Right lung (tissue), 5 donors: ENCODE results near the gene FEZ2. TPM values are rescaled to one million over a fixed set of nuclear protein-coding genes. Genes with fewer than 3 reads are reported as not detected.

ENCODE experiments used
- DNase-seq, 2 donors: peaks; one replicate each; pipeline ENCODE4 v3.0.0-alpha.2; 2013
- polyA plus RNA-seq, 5 donors: library from polyadenylated mRNA; unstranded; fragments of 120-200 nt; gene quantifications; one replicate each; pipeline versions ENCODE4 v1.2.1 to v1.2.3, GENCODE V29; 2013; ENCODE audit warnings: inconsistent platforms in 1 of 5, low replicate concordance in 1 of 5; ENCODE audit not compliant: insufficient read length in 5 of 5, insufficient read depth in 1 of 5

FEZ2 gene
- polyA plus RNA-seq, 5 donors: 64.8 to 80.7 (median 74.4) TPM

- no peak for DNase-seq
Observed at GRCh38 chr2:36564377-36564930, 33.5 kb downstream of the FEZ2 start.

DNA sequence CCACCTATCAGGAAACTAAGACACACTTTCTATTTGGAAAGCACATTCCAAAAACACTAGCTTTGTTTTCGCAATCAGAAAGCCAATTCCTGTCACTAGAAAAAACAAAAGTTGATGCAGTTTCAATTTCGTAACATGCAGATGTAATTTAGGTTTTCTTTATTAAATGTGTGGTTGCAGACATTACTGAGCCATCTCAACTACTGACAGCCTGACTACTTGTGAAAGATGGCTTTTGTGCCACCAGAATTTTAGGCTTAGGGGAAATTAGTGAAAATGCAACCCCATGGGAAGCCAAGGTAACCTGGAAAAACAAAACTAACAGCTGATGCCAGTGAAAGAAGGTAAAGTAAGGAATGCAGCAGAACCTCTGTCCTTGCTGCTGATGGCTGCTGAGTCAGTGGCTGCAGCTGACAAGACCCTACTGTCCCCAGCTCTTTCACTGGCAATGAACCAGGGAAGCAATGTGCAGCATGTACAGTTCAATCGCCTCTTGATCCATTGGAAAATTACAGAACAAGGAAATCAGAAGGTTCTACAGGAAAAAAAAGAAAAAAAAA lies 34.9 kb downstream of the FEZ2 start:
- DNase-seq: no peak

- DNase-seq: no peak
Observed at GRCh38 chr2:36562240-36562639, 35.7 kb downstream of the FEZ2 start.

DNA sequence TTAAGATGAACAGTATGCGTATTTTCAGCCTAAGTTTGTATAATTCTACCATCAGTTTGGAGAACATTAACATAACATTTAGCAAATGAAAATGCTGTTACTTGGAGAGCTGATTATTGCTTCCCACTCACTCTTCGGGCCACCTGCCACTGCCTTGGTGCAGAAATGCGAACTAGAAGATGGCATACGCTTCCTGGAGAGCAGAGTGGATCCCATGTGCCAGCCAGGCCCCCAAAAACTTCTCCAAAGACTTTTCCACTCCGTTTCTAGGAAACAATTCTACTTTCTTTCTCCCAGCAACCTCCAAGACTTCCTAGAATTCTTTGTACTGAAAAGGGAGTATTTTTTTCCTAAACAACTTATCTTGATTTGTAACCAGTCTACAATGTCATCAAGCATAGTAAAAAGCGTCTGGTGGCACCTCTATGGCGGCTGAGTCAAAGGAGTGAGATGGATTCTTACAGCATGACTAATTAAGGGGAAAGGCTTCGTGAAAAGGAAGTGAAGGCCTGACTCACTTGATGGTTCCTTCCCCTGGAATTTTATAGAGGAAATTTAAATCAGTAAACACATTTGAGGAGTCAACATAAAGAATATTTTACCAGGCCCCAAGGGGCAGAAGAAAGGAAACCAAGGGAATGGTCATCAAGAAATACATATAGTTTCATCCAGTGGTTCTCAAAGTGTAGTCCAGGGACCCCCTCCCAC lies 36.6 kb downstream of the FEZ2 start:
- DNase-seq: no peak

DNA sequence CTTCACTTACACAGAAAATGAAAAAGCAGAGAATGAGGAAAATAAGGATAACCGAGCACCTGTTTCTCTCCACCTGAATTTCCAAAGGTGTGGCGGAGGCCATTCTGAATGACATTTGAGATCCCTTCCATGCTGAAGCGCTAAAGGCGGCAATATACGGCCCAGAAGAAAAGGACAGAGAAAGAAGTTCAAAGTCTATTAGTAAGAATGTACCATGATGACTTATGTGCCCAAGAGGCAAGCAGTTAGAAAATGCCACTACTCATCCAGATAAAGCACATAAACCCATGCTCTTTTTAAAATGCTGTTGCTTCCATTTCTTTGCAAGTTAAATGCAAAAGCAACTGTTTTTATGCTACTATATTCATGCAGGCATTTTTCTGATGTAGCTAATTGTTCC lies 37.2 kb downstream of the FEZ2 start:
- no peak for DNase-seq

DNA sequence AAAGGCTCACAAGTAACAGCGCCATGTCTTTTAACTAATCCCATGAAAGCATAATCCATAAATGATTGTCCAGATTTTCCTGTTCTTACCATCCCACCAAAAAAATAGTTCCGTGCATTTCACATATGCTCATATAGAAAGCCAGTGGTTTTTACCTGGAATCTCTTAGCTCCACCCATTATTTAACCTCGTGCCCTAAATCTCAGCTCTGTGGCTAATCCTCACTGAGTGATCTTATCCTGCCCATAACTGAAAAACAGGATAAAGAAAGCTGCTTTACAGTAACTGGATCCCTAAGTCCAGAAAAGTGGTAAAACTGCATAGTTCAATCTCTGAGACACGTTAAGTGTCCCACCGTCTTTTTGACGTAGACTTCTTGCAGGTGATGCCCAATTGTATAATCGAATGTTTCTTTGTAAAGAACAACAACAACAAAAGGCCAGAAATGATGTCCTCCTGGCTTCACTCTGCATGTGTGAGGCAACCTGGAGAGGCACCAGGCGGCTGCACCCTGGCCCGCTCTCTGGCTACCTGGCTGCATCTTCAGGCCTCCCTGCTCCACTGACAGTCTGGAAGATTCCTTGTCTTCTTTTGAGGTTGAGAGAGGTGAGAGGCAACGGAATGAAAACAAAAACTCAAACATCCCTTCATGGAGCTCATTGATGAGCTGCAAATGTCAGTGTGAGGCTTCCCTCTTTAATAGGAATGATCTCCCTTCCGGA lies 38.6 kb downstream of the FEZ2 start:
- DNase-seq: no peak

GRCh38 chr2:36556842-36557241 lies 41.1 kb downstream of the FEZ2 start:
- no peak for DNase-seq

DNA sequence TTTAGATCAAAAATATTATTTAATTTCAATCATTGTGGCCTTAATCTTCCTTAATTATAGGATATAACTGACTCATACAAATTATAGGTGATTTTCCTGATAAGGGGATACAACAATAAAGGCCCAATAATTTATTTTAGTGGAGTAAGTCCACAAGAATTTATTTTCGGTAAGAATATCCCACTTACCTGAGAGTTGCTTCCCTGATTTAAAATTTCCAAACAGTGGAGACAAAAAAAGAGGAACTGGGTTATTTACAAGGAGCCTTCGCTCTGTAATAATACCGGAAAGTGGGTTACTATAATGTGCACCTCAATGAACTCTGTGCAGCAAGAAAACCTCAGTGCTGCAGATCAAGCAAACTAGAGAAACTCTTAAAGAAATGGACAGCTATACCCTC lies 42.2 kb downstream of the FEZ2 start:
- DNase-seq: no peak

GRCh38 chr2:36554531-36554930 lies 43.4 kb downstream of the FEZ2 start:
- DNase-seq: no peak

GRCh38 chr2:36553683-36554082 lies 44.3 kb downstream of the FEZ2 start:
- DNase-seq: no peak

DNA sequence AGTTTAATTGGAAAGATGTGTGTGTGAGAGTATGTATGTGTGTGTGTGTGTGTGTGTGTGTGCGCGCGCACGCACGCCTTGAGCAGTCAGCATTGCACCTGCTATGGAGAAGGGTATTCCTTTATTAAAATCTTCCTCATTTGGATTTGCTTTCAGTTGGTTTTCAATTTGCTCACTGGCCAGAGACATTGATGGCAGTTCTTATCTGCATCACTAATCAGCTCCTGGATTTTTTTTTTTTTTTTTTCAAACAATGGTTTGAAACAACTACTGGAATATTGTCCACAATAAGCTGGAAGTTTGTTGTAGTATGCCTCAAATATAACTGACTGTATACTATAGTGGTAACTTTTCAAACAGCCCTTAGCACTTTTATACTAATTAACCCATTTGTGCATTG lies 48.0 kb downstream of the FEZ2 start:
- DNase-seq: no peak

DNA sequence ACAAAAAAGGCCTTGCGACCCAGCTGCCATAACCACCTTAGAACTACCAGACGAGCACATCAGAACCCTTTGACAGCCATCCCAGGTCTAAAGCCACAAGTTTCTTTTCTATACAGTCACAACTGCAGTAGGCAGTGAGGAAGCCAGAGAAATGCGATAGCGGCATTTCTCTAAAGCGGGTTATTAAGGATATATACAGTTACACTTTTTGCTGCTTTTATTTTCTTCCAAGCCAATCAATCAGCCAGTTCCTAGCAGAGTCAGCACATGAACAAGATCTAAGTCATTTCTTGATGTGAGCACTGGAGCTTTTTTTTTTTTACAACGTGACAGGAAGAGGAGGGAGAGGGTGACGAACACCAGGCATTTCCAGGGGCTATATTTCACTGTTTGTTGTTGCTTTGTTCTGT lies 48.8 kb downstream of the FEZ2 start:
- no peak for DNase-seq

DNA sequence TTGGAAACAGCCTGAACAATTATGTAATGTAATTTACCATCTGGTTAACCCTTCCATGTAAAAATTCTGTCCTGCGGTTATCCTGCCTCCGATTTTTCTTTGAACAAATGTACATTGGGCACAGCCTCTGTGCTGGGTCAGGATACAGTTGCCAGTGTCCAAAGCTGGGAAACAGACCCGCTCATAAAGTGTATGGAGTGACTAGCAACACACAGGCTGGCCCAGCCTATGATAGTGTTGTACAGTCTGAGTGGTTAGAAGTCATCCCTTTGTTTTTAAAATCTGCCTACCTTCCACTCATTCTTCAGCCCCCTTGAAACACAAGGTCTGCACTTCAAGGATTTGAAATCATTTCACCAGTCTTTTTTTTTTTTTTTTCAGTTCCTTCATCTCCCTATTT lies 50.1 kb downstream of the FEZ2 start:
- no peak for DNase-seq

DNA sequence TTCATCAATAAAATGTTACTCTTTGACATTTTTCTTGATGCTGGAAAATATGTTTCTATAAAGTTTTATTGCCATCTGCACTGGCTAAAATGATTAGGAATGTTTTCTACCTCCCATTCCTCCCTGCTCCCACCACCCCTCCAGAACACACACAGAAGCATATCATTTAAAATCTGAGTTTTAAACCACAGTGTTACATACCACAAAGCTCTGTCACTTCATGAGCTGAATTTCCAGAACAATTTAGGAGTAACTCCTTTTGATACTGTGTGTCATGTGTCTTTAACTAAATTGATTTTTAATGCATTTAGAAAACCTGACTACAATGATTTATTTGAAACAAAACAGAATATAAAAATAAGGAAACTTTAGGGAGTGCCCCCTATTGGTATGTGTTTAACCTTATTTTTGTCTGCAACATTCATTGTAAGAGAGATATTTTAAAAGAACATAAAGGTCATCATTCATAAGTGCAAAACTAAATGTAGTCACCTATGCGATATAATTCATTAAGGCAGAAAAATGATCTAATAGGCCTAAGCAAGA lies 52.0 kb downstream of the FEZ2 start:
- no peak for DNase-seq

- DNase-seq: no peak
Observed at GRCh38 chr2:36544638-36545338, 53.2 kb downstream of the FEZ2 start.

GRCh38 chr2:36541891-36542595 lies 55.9 kb downstream of the FEZ2 start:
- DNase-seq: no peak

DNA sequence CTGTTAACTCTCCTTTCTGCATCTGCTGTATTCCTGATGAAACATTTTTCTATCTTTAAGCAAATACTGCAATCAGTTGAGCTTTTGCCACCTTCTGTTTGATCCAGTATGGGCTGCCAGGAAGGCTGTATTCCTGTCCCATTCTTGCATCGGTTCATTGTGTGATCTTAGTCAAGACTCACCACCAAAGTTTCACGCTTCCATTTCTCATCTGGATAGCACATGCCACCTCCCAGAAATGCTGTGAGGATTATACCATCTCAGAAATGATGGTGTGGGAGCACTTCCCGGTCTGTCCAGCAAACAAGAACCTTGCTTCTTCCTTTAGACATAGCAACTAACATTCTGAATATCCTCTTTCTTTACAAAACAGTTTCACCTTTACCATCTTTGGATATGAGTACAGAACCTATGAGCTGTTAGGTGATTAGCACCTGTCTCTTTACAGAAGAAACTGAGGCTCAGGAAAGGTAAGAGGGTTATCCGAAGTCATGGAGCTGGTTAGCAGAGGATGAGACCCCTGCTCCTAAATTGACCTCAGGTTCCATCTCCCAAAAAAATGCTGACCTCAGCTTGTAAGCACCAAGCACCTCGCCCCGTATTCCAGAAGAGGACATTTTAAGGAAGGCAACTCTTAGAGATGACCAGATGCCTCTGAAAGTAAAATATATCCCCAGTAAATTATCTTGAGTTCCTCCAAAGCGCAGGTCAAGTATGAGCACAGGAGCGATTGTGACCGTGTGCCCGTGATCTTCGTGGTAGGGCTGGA lies 56.8 kb downstream of the FEZ2 start:
- no peak for DNase-seq

DNA sequence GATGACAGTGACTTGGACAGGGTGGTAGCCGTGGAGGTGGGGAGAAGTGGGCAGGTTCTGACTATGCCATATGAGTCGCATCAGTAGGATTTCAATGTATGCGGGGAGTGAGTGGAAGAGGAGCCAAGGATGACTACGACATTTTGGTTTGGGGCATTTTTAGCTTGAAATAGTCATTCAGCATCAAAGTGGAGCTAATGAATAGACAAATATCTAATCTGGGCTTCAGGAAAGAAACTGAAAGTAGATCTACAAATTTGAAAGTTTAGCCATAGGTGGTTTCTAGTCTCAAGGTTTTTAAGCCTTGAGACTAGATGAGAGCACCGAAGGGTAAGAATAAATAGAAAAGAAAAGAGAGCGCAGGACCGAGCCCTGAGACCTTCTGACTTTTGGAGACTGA lies 58.3 kb downstream of the FEZ2 start:
- DNase-seq: no peak

DNA sequence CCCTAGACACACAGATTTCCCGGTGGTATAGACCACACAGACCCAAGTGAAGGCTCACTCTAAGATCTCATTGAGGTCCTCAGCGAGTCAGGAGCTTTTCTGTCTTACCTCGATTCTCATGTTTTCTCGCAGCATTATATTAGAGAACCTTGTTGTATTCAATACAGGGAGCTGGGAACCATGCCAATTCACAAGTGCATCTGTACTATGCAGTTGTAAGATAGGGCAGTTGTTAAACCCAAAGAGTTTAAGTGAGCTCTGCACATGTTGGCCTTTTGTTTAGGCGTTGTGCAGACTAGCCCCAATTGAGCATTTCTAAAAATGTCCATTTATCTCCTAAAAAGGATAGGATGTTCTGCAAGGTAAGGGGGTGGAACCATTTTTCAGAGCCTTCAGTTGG lies 59.6 kb downstream of the FEZ2 start:
- DNase-seq: peak; percentile 28 to 29

- no peak for DNase-seq
Observed at GRCh38 chr2:36536776-36537175, 61.2 kb downstream of the FEZ2 start.

- no peak for DNase-seq
Observed at GRCh38 chr2:36535099-36535498, 62.9 kb downstream of the FEZ2 start.
